ENCODE results near the gene MS4A6A. TPM values are rescaled to one million over a fixed set of nuclear protein-coding genes. Genes with fewer than 3 reads are reported as not detected.
"Not testable (repeated sequence)": the region's sequence is repeated elsewhere in the genome, so short reads cannot be mapped to it uniquely, and the experiment has no call there.

MS4A6A gene
- total RNA-seq, 2 donors from 2014 or later: 3.2 to 8.2 TPM

DNA sequence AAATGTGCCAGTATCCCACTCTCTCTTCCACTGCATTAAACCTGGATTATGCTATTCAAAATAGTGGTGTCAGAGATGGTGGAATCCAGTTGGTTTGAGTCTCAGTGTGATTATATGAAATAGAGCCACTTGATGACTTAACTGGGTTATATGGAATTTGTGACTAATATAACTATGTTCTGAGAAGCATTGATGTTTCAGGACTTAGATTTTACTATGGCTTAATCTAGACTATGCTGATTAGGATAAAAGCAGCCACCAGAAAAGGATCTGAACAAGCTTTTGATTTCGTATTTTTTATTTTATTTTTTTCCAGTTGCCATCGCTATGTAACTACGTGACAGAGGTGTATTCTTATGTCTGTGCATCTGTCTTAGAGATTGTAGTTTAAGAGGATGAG is 39.1 kb downstream of the MS4A6A start:
- H3K27me3 Mint-ChIP-seq: no peaks in the 10 kb centered on the region
- no peaks in the 10 kb centered on the region for H3K4me1 Mint-ChIP-seq
- no peak overlapping the region for H3K4me3 Mint-ChIP-seq
- H3K9me3 ChIP-seq (ENCODE audit: control insufficient read depth, low read length, poor library complexity, severe bottlenecking): no peaks in the 10 kb centered on the region
- no peaks in the 10 kb centered on the region for H3K36me3 Mint-ChIP-seq (ENCODE audit: low read depth)
- DNase-seq: no peak
- no peak overlapping the region for H3K27ac Mint-ChIP-seq
- ATAC-seq: no peak

DNA sequence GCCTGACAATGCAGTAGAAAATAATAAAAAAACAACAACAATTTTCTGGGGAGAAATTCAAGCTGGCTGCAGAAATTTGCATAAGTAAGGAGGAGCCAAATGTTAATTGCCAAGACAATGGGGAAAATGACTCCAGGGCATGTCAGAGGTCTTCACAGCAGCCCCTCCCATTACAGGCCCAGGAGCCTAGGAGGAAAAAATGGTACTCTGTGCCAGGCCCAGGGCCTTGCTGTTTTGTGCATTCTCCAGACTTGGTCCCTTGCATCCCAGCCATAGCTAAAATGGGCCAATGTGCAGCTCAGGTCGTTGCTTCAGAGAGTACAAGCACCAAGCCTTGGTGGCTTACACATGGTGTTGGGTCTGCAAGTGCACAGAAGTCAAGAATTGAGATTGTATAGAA is 49.0 kb downstream of the MS4A6A start:
- Mint-ChIP-seq H3K4me1 (no peaks in the 10 kb centered on the region), H3K27me3 (peaks cover 12% of the 10 kb centered on the region), H3K4me3 (no peak overlapping the region), H3K27ac (no peak overlapping the region), H3K36me3 (ENCODE audit: low read depth) (peaks cover 2% of the 10 kb centered on the region)
- DNase-seq (no peak), ATAC-seq (no peak)
- H3K9me3 ChIP-seq (ENCODE audit: control insufficient read depth, low read length, poor library complexity, severe bottlenecking): no peaks in the 10 kb centered on the region

- H3K4me3 Mint-ChIP-seq: no peak overlapping the region
- H3K27me3 Mint-ChIP-seq: peaks cover 12% of the 10 kb centered on the region
- peaks cover 2% of the 10 kb centered on the region for H3K36me3 Mint-ChIP-seq (ENCODE audit: low read depth)
- H3K9me3 ChIP-seq (ENCODE audit: control insufficient read depth, low read length, poor library complexity, severe bottlenecking): no peaks in the 10 kb centered on the region
- ATAC-seq (no peak), DNase-seq (no peak)
- no peak overlapping the region for H3K27ac Mint-ChIP-seq
- H3K4me1 Mint-ChIP-seq: no peaks in the 10 kb centered on the region
These were observed 51.0 kb downstream of the MS4A6A start for GRCh38 chr11:60131912-60132311.

GRCh38 chr11:60130496-60130895 is 52.4 kb downstream of the MS4A6A start:
- Mint-ChIP-seq H3K27me3 (peaks cover 13% of the 10 kb centered on the region), H3K4me1 (no peaks in the 10 kb centered on the region), H3K4me3 (no peak overlapping the region), H3K36me3 (ENCODE audit: low read depth) (peaks cover 2% of the 10 kb centered on the region), H3K27ac (no peak overlapping the region)
- H3K9me3 ChIP-seq (ENCODE audit: control insufficient read depth, low read length, poor library complexity, severe bottlenecking): no peaks in the 10 kb centered on the region
- no peak for DNase-seq
- ATAC-seq: no peak

- H3K4me1 Mint-ChIP-seq: no peaks in the 10 kb centered on the region
- peaks cover 19% of the 10 kb centered on the region for H3K27me3 Mint-ChIP-seq
- no peak for ATAC-seq
These were observed 53.0 kb downstream of the MS4A6A start for GRCh38 chr11:60129853-60130252.

GRCh38 chr11:60128866-60129265 is 54.0 kb downstream of the MS4A6A start:
- H3K27me3 Mint-ChIP-seq: peaks cover 21% of the 10 kb centered on the region
- H3K4me1 Mint-ChIP-seq; H3K4me3 Mint-ChIP-seq; DNase-seq; H3K9me3 ChIP-seq (ENCODE audit: control insufficient read depth, low read length, poor library complexity, severe bottlenecking); H3K36me3 Mint-ChIP-seq (ENCODE audit: low read depth); ATAC-seq: not testable (repeated sequence)
- peak overlapping the region; percentile 14 for H3K27ac Mint-ChIP-seq

More at GRCh38 chr11:60129853-60130252, 53.0 kb downstream of the MS4A6A start:
- no peaks in the 10 kb centered on the region for H3K9me3 ChIP-seq (ENCODE audit: control insufficient read depth, low read length, poor library complexity, severe bottlenecking)
- H3K4me3 Mint-ChIP-seq: no peak overlapping the region
- no peak overlapping the region for H3K27ac Mint-ChIP-seq
- DNase-seq: no peak
- H3K36me3 Mint-ChIP-seq (ENCODE audit: low read depth): peaks cover 2% of the 10 kb centered on the region

- Mint-ChIP-seq H3K4me1 (no peaks in the 10 kb centered on the region), H3K27ac (peak overlapping the region; percentile 14), H3K27me3 (peaks cover 21% of the 10 kb centered on the region), H3K4me3 (no peak overlapping the region), H3K36me3 (ENCODE audit: low read depth) (no peaks in the 10 kb centered on the region)
- DNase-seq (no peak), ATAC-seq (no peak)
- H3K9me3 ChIP-seq (ENCODE audit: control insufficient read depth, low read length, poor library complexity, severe bottlenecking): no peaks in the 10 kb centered on the region
These were observed 54.5 kb downstream of the MS4A6A start for GRCh38 chr11:60128376-60128775.

DNA sequence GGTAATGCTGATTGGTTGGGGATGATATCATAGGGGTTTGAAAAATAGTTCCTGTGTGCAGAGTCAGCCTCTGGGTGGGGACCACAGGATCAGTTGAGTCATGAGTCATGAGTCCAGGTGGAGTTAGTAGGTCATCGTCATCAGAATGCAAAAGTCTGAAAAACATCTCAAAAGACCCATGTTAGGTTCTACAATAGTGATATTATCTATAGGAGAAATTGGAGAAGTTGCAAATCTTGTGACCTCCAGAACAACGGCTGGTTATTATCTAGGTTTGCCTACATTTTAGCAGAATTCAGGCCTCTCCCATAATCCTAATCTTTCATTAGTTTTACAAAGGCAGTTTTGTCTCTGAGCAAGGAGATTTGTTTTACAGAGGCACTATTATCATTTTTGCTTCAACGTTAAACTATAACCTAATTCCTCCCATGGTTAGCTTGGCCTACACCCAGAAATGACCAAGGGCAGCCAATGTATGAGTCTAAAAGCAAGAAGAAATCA is 55.5 kb downstream of the MS4A6A start:
- Mint-ChIP-seq H3K4me1 (no peaks in the 10 kb centered on the region), H3K36me3 (ENCODE audit: low read depth) (no peaks in the 10 kb centered on the region), H3K27me3 (peaks cover 24% of the 10 kb centered on the region), H3K4me3 (no peak overlapping the region), H3K27ac (no peak overlapping the region)
- no peaks in the 10 kb centered on the region for H3K9me3 ChIP-seq (ENCODE audit: control insufficient read depth, low read length, poor library complexity, severe bottlenecking)
- ATAC-seq (no peak), DNase-seq (no peak)

DNA sequence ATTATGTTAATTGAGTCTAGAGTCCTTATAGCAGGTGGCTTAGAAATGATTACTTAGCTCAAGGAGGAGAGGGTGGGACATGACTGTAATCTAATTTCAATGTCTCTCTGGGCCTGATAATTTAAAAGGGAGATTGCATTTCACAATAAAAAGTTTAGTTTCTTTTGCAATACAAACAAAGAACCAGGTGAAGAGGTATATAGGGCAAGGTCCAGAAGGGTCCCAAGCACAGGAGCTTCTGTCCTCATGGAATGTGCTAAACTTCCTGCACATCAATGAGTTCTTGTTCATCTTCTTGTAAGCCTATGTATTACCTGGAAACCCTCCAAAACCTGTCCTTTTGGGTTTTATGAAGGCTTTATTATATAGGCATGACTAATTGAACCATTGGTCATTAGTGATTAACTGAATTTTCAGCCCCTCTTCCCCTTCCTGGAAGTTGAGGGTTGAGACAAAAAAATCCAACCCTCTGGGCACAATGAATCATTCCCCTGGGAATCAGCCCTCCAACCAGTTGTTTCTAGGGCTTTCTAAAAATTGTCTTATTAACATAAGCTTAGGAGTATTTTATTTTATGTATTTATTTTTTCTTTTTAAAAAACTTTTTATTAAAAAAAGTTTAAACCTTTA is 56.8 kb downstream of the MS4A6A start:
- no peak for ATAC-seq
- Mint-ChIP-seq H3K36me3 (ENCODE audit: low read depth) (no peaks in the 10 kb centered on the region), H3K27me3 (peaks cover 20% of the 10 kb centered on the region), H3K4me3 (no peak overlapping the region), H3K27ac (no peak overlapping the region), H3K4me1 (no peaks in the 10 kb centered on the region)
- no peaks in the 10 kb centered on the region for H3K9me3 ChIP-seq (ENCODE audit: control insufficient read depth, low read length, poor library complexity, severe bottlenecking)
- no peak for DNase-seq

DNA sequence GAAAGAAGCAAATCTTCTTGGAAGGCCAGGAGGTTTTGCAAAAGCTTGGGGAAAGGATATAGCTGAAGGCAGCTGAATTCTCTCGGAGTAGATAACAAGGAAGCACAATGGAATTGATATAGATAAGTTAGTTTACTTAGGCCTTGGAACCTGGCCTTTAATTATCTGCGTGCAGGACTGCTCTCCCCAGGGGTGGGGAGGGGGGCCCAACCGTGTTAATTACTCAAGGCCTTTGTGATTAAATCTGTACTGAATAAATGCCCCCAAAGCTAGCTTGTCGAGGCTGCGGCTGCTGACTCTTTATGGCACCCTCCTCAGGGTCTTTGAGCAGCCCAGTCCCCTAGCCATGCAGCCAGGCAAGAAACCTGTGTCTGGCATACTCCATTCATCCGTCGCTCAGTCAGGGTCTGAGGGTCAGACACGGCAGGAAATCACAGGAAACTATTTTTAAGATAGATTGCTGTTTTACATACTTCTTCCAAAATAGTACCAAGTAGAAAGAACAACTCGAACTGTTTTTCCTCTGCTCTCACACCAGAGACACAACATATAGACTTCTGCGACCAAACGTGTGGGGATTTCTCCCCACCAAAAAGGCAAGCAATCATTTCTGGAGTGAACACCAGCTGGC is 58.0 kb downstream of the MS4A6A start:
- Mint-ChIP-seq H3K36me3 (ENCODE audit: low read depth) (no peaks in the 10 kb centered on the region), H3K27me3 (peaks cover 25% of the 10 kb centered on the region), H3K4me1 (no peaks in the 10 kb centered on the region), H3K27ac (no peak overlapping the region), H3K4me3 (no peak overlapping the region)
- no peak for DNase-seq
- no peak for ATAC-seq
- no peaks in the 10 kb centered on the region for H3K9me3 ChIP-seq (ENCODE audit: control insufficient read depth, low read length, poor library complexity, severe bottlenecking)

Other genes starting within 250 kb of the MS4A6A start
- not detected for gene OOSP1, start 244.7 kb downstream of the MS4A6A start, total RNA-seq
- gene OOSP4A, start 219.1 kb downstream of the MS4A6A start, total RNA-seq: not detected
- gene OOSP4B, start 165.9 kb downstream of the MS4A6A start, total RNA-seq: not detected
- not detected for gene OOSP2, start 142.7 kb downstream of the MS4A6A start, total RNA-seq
- 1 to 10 TPM in 1 of 2 donors, under 1 TPM in 1; 0.39 to 1.2 TPM for gene MS4A3, start 126.4 kb downstream of the MS4A6A start, total RNA-seq
- gene MS4A2, start 94.4 kb downstream of the MS4A6A start, total RNA-seq: under 1 TPM in 1 of 2 donors, not detected in 1; 0.60 TPM
- gene MS4A4E, start 60.1 kb upstream of the MS4A6A start, total RNA-seq: 1 to 10 TPM in 1 of 2 donors, under 1 TPM in 1; 0.47 to 1.1 TPM
- under 1 TPM in 1 of 2 donors, not detected in 1; 0.50 TPM for gene MS4A4A, start 97.6 kb upstream of the MS4A6A start, total RNA-seq
- gene MS4A6E, start 144.2 kb upstream of the MS4A6A start, total RNA-seq: not detected
- 1 to 10 TPM in 1 of 2 donors, under 1 TPM in 1; 0.21 to 4.7 TPM for gene MS4A7, start 195.4 kb upstream of the MS4A6A start, total RNA-seq
- under 1 TPM in 1 of 2 donors, not detected in 1; 0.60 TPM for gene MS4A14, start 213.4 kb upstream of the MS4A6A start, total RNA-seq
- not detected for gene MS4A5, start 246.5 kb upstream of the MS4A6A start, total RNA-seq

All from T-helper 17 cell (primary cell).